ENCODE results near the gene PANX2. TPM values are rescaled to one million over a fixed set of nuclear protein-coding genes. Genes with fewer than 3 reads are reported as not detected.

The PANX2 gene
- total RNA-seq, 4 donors from 2014 or later: 1.3 to 1.8 (median 1.6) TPM

GRCh38 chr22:50169181-50169759, 1.3 kb upstream of the PANX2 start:
- no peak for ATAC-seq (ENCODE audit: low FRiP score)
- DNase-seq (ENCODE audit: low spot score): no peak
- no peak for TF ChIP-seq CTCF (IDR thresholded peaks at IDR 0.05)

GRCh38 chr22:50169774-50170341, 673 bp upstream of the PANX2 start:
- no peak for TF ChIP-seq CTCF (IDR thresholded peaks at IDR 0.05)
- peak; percentile 50 for ATAC-seq (ENCODE audit: low FRiP score)
- no peak for DNase-seq (ENCODE audit: low spot score)

GRCh38 chr22:50171319-50171964, 911 bp downstream of the PANX2 start:
- ATAC-seq (ENCODE audit: low FRiP score) (no peak), DNase-seq (ENCODE audit: low spot score) (no peak)
- no peak for TF ChIP-seq CTCF (IDR thresholded peaks at IDR 0.05)

- DNase-seq (ENCODE audit: low spot score) (no peak), ATAC-seq (ENCODE audit: low FRiP score) (no peak)
- no peak for TF ChIP-seq CTCF (IDR thresholded peaks at IDR 0.05)
Observed at GRCh38 chr22:50171965-50172421, 1.5 kb downstream of the PANX2 start.

- no peak for TF ChIP-seq CTCF (IDR thresholded peaks at IDR 0.05)
- ATAC-seq (ENCODE audit: low FRiP score): no peak
- no peak for DNase-seq (ENCODE audit: low spot score)
Observed at GRCh38 chr22:50173311-50173982, 2.9 kb downstream of the PANX2 start.

GRCh38 chr22:50173983-50174355, 3.4 kb downstream of the PANX2 start:
- ATAC-seq (ENCODE audit: low FRiP score) (no peak), DNase-seq (ENCODE audit: low spot score) (no peak)
- no peak for TF ChIP-seq CTCF (IDR thresholded peaks at IDR 0.05)
